HepG2 (cell line): ENCODE data around the gene SEMA3F.

Experiments used
- ZNF660 ChIP-seq: sonication (generic); formaldehyde crosslinking; IDR thresholded peaks from 2 replicates; pipeline ENCODE4 v1.5.1; 2020; ENCODE audit warnings: mild to moderate bottlenecking, low read depth, missing genetic modification reagents, borderline replicate concordance
- TF ChIP-seq, protein P1 (sequence below): sonication (generic); formaldehyde crosslinking; IDR thresholded peaks from 2 replicates; pipeline ENCODE4 v1.5.0; 2020; ENCODE audit warnings: mild to moderate bottlenecking, missing genetic modification reagents, moderate library complexity

DNA sequence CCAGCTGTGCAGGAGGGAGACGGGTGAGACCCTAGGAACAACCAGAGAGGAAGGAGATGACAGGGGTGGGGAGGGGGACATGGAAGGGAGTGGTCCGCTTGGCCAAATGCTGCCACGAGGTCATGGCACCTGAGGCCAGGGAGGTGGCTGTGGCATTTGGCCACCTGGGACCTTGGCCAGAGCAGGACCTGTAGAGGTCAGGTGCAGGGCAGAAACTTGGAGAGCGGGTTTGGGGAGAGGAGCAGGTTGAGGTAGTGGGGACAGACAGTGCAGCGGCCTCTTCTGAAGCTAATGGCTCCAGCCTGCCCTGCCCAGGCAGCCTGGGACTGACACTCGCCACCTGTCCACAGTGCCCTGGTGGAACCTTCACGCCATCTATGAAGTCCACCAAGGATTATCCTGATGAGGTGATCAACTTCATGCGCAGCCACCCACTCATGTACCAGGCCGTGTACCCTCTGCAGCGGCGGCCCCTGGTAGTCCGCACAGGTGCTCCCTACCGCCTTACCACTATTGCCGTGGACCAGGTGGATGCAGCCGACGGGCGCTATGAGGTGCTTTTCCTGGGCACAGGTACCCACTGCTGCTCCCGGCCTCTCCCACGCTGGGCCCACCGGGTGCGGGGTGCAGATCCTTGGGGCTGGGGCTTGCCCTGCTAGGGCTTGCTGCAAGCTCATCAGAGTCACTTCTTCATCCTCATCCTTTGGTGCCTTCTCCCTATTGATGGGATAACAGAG is 29.3 kb downstream of the SEMA3F start:
- TF ChIP-seq, protein P1, sequence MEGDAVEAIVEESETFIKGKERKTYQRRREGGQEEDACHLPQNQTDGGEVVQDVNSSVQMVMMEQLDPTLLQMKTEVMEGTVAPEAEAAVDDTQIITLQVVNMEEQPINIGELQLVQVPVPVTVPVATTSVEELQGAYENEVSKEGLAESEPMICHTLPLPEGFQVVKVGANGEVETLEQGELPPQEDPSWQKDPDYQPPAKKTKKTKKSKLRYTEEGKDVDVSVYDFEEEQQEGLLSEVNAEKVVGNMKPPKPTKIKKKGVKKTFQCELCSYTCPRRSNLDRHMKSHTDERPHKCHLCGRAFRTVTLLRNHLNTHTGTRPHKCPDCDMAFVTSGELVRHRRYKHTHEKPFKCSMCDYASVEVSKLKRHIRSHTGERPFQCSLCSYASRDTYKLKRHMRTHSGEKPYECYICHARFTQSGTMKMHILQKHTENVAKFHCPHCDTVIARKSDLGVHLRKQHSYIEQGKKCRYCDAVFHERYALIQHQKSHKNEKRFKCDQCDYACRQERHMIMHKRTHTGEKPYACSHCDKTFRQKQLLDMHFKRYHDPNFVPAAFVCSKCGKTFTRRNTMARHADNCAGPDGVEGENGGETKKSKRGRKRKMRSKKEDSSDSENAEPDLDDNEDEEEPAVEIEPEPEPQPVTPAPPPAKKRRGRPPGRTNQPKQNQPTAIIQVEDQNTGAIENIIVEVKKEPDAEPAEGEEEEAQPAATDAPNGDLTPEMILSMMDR (CRISPR knock-in tag) = no peak
- no peak for TF ChIP-seq ZNF660 (CRISPR knock-in tag)
